ENCODE measurements around the gene CA5A.
"Not testable (repeated sequence)": the region's sequence is repeated elsewhere in the genome, so short reads cannot be mapped to it uniquely, and the experiment has no call there.

The CA5A gene

GRCh38 chr16:87949071-87949744 lies 12.9 kb upstream of the CA5A start:
- H3K27ac ChIP-seq = no peak overlapping the region
- no peak for DNase-seq (ENCODE audit: low read depth, low spot score)

GRCh38 chr16:87948735-87949070 lies 12.4 kb upstream of the CA5A start:
- H3K27ac ChIP-seq = no peak overlapping the region
- no peak for DNase-seq (ENCODE audit: low read depth, low spot score)

- peak overlapping the region; percentile 13 for H3K27ac ChIP-seq
- no peak for DNase-seq (ENCODE audit: low read depth, low spot score)
These were observed 11.8 kb upstream of the CA5A start for GRCh38 chr16:87948119-87948545.

GRCh38 chr16:87947356-87948118 lies 11.2 kb upstream of the CA5A start:
- no peak for DNase-seq (ENCODE audit: low read depth, low spot score)
- H3K27ac ChIP-seq = peak overlapping the region; percentile 13

- peak overlapping the region; percentile 72 for H3K27ac ChIP-seq
- DNase-seq (ENCODE audit: low read depth, low spot score) = no peak
These were observed 10.4 kb upstream of the CA5A start for GRCh38 chr16:87946596-87947347.

- DNase-seq (ENCODE audit: low read depth, low spot score) = peak; percentile 92
- H3K27ac ChIP-seq = peak overlapping the region; percentile 72
These were observed 9.2 kb upstream of the CA5A start for GRCh38 chr16:87945351-87946042.

- no peak for DNase-seq (ENCODE audit: low read depth, low spot score)
- H3K27ac ChIP-seq = no peak overlapping the region
These were observed 6.4 kb upstream of the CA5A start for GRCh38 chr16:87942680-87943079.

- no peak for DNase-seq (ENCODE audit: low read depth, low spot score)
- no peak overlapping the region for H3K27ac ChIP-seq
These were observed 3.5 kb upstream of the CA5A start for GRCh38 chr16:87939562-87940423.

- no peak for DNase-seq (ENCODE audit: low read depth, low spot score)
- no peak overlapping the region for H3K27ac ChIP-seq
These were observed 2.2 kb upstream of the CA5A start for GRCh38 chr16:87938412-87938949.

GRCh38 chr16:87937231-87937542 lies 858 bp upstream of the CA5A start:
- not testable (repeated sequence) for DNase-seq (ENCODE audit: low read depth, low spot score)

GRCh38 chr16:87936016-87936374 lies 334 bp downstream of the CA5A start:
- not testable (repeated sequence) for H3K27ac ChIP-seq; DNase-seq (ENCODE audit: low read depth, low spot score)

More at GRCh38 chr16:87937231-87937542, 858 bp upstream of the CA5A start:
- H3K27ac ChIP-seq = not testable (repeated sequence)

- H3K27ac ChIP-seq; DNase-seq (ENCODE audit: low read depth, low spot score): not testable (repeated sequence)
These were observed 1.4 kb downstream of the CA5A start for GRCh38 chr16:87934752-87935425.

GRCh38 chr16:87933140-87933495 lies 3.2 kb downstream of the CA5A start:
- DNase-seq (ENCODE audit: low read depth, low spot score) = no peak
- H3K27ac ChIP-seq = no peak overlapping the region

GRCh38 chr16:87932475-87933139 lies 3.7 kb downstream of the CA5A start:
- not testable (repeated sequence) for DNase-seq (ENCODE audit: low read depth, low spot score); H3K27ac ChIP-seq

- H3K27ac ChIP-seq = no peak overlapping the region
- no peak for DNase-seq (ENCODE audit: low read depth, low spot score)
These were observed 4.8 kb downstream of the CA5A start for GRCh38 chr16:87931504-87931903.

GRCh38 chr16:87930456-87930855 lies 5.9 kb downstream of the CA5A start:
- no peak overlapping the region for H3K27ac ChIP-seq
- no peak for DNase-seq (ENCODE audit: low read depth, low spot score)

GRCh38 chr16:87929986-87930385 lies 6.3 kb downstream of the CA5A start:
- DNase-seq (ENCODE audit: low read depth, low spot score) = no peak

GRCh38 chr16:87927195-87927562 lies 9.2 kb downstream of the CA5A start:
- no peak for DNase-seq (ENCODE audit: low read depth, low spot score)
- H3K27ac ChIP-seq = no peak overlapping the region

More at GRCh38 chr16:87929986-87930385, 6.3 kb downstream of the CA5A start:
- H3K27ac ChIP-seq = no peak overlapping the region

All from epithelial cell of prostate (primary cell).